Raji (cell line): Measurements from ENCODE around the gene DCUN1D5.

ENCODE experiments used
- POLR2A ChIP-seq: IDR thresholded peaks from 2 replicates; pipeline ENCODE4 v1.6.1; 2011; ENCODE audit warnings: low read depth, low read length, control low read depth; ENCODE audit not compliant: insufficient read depth

DCUN1D5 gene

DNA sequence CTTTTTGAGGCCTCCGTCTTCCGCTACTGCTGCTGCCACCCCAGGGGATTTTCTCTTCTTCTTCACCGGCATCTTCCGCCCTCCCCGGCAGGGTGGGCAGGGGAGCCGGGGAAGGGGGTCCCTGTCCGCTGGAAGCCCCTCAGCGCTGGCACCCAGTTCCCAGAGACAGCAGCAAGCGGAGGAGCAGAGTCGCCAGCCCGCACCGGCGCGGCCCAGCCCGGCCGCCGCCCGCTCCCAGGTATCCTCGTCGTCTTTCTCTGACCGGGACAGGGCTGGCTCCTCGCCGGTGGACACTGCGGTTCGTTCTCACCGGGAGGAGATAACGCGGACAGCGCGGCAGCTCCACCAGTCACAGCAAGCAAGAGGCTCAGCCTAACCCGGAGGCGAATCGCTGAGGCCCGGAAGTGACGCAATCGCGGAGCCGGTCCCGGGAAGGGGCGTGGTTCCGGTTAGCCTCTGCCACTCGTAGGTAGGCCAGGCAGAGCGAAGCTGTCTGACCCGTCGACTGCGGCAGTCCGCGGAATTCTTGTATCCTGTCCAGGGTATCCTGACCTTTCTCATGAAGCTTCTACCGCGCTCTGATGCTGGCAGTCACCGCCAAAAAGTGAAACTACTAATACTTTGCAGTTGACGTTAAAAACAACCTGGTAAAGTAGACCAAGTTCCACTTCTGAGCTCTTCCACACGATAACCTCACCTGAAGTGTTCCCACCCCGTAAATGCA, at the start of gene DCUN1D5:
DCUN1D5 (minus strand) TSS at position 360 of the 724 bp plus-strand sequence; CDS start at position 72, 288 bp downstream.
- TF ChIP-seq POLR2A = peak; percentile 95

DNA sequence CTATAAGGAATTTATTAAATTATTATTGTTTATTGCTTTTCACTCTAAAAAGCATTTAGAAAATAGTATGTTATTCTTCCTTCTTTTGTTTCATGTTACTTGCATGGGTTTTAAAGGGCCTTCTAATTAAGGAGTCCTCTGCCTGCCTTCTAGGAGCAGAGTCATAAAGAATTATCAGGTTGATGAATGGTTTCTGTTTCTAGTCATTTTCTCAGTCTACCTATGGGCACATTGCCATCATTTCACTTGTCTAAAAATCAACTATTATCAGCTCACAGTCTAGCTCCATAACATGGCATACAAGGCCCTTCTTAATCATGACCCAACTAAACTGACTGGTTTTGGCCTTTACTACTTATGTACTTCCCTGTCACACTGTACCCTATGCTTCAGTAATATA, 33.5 kb upstream of the DCUN1D5 start:
- no peak for TF ChIP-seq POLR2A

DNA sequence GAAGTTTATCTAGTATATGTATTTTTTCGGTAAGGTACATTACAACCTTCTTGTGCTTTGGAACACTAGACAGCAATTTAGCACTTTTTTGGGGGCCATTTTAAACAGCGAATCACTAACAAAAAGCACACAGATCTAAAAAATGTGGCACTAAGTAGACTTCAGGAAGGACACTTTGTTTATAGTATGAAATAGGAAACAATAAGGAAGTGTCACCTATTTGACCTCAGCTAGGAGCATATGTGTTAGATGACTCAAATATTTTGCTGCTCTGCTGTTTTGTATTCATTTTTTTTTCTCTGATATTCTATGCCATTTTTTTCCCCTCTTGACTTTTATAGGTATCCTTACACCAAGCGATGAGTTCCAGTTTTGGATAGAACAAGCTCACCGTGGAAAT, 22.9 kb upstream of the DCUN1D5 start:
- no peak for TF ChIP-seq POLR2A

DNA sequence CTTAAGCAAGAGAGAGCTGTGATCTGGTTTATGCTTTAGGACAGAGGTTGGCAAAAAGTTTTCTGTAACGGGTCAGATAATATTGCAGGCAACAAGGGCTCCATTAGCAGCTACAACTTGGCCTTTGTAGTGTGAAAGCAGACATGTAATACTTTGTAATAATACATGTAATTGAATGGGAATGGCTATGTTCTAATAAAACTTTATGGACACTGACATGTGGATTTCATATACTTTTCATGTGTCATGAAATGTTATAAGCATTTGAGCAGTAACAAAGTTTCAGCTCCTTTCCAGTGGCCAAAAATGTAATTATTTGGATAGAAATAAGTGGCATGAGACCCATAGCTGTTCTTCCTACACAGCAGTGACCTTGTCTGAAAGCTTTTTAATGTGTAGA, 20.4 kb upstream of the DCUN1D5 start:
- TF ChIP-seq POLR2A = no peak

DNA sequence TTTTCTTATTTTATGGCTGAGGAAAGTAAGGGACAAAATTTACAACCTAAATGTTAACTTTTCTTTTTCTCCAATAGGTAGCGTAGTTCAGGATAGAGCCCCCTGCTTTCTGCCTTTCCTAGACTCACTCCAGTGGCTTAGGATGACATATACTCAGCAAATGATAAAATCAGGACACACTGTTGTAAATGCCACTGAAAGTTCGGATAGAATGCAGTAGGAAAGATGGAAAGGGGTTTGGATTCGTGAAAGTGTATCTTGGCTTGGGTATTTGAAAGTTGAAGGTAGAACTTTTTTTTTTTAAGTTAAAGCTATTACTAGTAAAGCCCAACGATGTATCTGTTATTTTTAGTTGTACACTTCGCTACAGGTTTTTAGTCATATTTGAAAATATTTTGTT, 19.4 kb upstream of the DCUN1D5 start:
- no peak for TF ChIP-seq POLR2A

DNA sequence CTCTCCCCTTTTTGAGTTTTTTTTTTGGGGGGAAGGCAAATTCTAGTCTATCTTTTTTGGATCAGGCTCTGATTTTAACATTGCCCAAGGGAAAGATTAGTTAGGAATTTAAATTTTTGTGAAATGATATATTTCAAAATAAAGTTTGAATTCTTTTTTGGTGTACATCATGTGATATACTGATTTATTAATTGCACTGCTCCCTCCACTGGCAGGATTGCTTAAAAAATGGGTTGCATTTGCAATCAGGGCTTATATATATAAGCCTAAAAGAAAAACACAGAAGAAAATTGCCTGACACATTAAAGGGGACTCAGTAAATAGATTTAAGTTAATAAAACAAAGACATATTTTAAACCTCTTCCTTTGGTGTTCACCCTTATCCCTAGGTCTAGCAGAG, 18.4 kb upstream of the DCUN1D5 start:
- no peak for TF ChIP-seq POLR2A

DNA sequence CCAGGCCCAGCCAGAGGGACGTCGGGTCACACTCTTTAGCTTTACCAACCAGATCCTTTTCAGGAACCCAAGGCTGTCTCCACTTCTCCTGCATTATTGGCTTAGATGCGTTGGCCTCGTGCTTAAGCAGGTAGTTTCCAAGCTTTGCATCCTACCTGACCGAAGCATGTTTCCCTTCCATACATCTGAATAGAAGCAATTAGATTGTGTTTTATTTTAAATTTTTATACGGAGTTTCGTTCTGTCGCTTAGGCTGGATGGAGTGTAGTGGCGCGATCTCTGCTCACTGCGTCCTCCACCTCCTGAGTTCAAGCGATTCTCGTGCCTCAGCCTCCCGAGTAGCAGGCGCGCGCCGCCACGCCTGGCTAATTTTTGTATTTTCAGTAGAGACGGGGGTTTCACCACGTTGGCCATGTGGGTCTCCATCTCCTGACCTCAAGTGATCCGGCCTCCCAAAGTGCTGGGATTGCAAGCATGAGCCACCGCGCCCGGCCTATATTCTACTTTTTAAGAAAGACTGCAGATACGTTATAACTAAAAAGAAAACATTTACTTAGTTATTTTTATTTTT, 17.9 kb upstream of the DCUN1D5 start:
- no peak for TF ChIP-seq POLR2A

DNA sequence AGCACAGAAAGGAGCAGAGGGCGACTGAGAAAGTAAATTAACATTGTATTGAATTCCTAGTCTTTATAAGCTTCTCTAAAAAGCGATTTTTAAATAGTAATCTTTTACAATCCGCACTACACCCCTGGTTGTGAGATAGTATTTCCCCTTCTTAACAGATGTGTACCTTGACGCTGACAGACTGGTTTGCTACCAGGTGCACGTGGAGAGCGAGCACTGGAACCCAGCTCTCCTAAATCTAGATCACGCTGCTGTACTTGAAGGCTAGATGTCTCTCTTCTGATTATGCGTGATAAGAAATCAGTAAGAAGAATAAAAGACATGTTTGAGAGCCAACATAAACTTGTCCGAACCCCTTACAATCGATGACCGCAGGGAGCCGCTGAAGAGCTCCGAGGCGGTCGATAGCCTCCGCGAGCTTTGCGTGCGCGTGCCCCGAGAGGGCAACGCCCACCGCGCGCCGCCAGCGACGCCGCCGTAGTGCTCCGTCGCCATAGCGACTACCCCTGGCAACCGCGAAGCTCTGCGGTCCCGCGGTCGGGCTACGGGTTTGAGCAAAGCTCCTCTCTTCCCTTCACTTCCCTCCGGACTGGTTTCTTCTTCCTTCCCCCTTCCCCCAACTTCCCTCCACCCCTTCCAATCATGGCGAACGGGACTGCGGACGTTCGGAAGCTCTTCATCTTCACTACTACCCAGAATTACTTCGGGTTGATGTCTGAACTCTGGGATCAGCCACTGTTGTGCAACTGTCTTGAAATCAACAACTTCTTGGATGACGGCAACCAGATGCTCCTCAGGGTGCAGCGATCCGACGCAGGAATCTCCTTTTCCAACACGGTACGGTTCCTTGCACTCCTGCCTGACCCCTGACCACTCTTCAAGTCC, 17.2 kb upstream of the DCUN1D5 start, which contains the start of gene DYNC2H1:
DYNC2H1 (plus strand) TSS at position 494 of the 885 bp plus-strand sequence; CDS start at position 643, 149 bp downstream.
- TF ChIP-seq POLR2A = peak; percentile 66

DNA sequence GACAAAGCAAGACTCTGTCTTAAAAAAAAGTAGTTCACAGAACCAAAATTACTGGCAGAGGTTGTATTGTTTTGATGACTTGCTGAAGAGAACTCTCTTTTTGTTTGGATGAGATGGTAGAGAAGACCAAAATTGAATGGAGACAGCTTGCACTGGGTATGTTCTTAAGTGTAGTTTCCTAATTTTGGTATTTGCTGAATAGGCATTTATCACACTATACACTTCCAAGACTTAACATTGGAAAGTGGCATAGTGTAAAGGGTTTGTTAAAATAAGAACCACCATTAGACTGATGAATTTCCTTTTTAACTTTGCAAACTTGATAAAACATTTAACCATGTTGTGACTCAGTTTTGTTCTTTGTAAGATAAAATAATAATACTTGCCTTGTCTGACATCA, 5.3 kb upstream of the DCUN1D5 start:
- TF ChIP-seq POLR2A = no peak

DNA sequence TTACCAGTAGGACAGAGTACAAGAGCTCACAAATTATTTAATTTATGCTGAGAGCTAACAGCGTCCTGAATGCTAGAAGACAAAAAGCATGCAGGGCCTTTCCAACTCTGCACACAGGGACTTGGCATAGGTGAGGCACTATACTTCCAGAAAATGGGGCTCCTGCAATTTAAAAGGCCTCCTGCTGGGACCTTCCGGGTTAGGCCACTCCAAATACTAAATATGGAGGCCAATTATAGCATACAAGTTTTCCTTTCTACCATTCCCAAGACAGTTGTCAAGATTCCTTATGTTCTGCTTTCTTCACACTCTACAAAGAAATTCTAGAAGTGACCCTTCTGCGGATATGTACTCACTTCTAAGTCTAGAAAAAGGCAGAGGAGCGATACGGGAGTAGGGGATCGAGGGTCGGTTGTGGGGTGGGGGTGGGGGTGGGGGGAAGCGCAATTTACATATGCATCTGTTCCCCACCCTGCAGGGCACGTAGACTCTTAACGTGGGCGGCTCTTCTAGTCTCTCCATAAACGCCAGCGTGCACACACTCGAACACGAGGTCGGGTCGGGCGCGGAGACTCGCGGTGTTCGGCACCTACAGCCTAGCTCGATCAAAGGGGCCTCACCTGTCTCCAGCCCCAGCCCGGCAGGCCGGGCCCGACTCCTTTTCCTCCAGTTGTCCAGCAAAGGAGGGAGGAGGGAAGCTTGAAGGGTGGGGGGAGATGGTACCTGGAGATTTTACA, 728 bp downstream of the DCUN1D5 start:
- no peak for TF ChIP-seq POLR2A

DNA sequence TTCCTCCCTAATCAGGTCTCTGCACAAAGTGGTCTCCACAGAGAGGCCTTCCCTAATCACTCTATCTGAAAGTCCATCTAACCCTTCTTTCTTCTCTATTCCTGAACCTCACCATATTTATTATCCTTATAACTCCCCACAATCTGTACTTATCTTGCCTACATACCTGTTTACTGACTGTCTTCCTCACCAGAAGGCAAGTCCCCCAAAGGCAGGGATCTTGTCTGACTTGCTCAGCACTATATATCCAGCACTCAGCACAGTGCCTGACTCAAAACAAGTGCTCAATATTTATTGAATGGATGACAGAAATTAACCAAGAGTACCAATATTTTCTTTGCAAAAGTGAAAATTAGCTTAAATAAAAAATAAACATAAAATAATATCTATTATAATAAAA, 5.5 kb downstream of the DCUN1D5 start:
- TF ChIP-seq POLR2A = no peak

DNA sequence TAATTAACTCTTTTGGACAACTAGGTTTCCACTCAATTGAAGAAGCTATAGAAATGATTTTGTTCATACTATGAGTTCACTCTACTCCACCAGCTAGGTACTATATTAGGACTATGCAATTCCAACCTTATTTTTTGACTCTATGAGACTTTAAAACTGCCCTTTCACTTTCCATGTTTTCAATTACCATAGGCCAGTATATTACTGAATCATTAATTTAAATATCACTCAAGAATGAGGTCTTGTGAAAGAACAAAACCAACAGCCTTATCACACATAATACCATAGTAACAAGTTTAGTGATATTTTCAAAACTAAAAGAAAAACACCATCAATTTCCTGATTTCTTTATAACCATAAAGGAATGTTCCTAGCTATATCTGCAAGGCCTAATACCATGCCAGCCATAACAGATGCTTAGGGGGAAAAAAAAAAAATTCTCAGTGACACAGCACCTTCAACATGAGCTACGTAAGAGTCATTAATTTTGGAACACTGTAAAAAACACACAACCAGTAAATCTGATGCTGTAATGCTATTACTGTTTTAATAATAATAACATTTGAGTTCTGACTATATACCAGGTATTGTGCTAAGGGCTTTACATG, 6.1 kb downstream of the DCUN1D5 start:
- no peak for TF ChIP-seq POLR2A

DNA sequence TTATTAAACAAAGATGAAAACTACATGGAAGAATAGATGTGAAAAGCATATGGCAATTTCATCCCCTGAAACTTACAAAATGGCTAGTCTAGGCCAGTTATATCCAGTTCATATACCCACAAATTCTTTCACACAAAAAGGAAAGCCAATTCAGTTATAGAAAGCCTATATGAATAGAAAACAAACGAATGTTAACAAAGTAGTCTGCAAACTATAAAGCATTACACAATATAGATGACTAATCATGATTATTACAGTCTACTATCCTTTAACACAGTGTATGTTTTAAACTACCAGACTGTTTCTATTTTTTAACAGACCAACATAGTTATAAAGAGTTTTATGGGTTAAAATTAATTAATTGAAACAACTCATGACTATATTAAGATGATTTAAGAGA, 12.1 kb downstream of the DCUN1D5 start:
- no peak for TF ChIP-seq POLR2A

DNA sequence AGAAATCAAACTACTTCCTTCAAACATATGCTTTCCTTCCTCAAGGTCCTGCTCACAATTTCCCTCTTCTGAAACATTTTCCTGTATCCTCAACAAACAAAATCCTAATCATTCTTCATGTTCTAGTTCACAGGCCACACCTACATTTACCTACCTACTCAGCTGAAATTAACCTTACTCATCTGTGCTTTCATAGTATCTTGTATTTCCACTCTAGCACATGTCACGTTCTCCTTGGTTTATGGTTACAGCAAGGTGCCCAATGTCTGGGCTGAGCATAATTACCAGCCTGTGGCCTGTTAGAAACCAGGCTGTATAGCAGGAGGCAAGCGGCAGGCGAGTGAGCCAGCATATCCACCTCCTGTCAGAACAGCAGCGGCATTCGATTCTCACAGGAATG, 13.2 kb downstream of the DCUN1D5 start:
- TF ChIP-seq POLR2A = no peak

DNA sequence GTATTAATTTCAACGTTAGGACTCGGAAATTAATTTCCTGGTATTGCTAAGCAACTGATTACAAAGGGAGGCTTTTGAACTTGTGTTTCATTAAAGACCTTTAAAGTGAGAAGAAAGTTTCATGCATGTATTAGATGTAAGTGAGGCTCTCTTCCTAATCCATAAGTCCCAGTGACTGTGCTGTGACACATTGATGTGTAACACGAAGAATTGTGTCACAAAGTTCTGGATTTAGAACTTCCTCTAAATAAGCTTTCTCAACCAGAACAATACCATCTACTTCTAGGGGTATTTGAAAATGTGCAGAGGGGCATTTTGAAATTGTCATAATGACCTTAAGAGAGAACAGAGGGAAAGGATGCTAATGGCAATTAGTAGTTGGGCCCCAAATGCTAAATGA, 14.4 kb downstream of the DCUN1D5 start:
- no peak for TF ChIP-seq POLR2A
